GM10847 (cell line): Measurements from ENCODE around the gene CPHXL2.
A peak's percentile ranks its signal among the peaks of the same experiment; 100 is the strongest.

Source experiments
- POLR2A ChIP-seq: IDR thresholded peaks from 2 replicates; pipeline ENCODE4 v1.6.1; 2011; ENCODE audit not compliant: insufficient read length; ENCODE audit errors: extremely low read depth

CPHXL2 gene

DNA sequence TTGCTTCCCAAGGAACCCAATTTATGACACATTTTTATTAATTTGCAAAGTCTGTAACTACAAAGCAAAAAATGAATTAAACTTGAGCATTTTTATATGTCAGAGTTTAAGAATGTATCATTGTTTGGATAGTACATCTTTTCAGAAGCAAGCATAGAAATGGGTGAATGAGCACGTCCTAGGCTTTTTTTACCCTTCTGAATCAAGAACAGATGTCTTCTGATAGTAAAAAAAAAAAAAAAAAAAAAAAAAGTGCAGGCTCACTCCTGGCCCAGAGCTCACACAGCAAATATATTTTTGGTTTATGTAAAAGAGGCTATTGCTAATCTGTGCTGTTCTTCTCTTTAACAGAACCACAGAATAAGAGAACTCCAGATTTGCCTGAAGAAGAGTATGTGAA, 22.9 kb downstream of the CPHXL2 start:
- TF ChIP-seq POLR2A: no peak

- TF ChIP-seq POLR2A: peak; percentile 47
These were observed 28.3 kb downstream of the CPHXL2 start for GRCh38 chr16:75648265-75649076.

GRCh38 chr16:75647492-75648264, 29.1 kb downstream of the CPHXL2 start, which contains the start of the genes KARS1 and TERF2IP:
TSS of gene KARS1 (minus strand) at chr16:75647665. CDS start at chr16:75647639, 26 bp downstream.
TSS of gene TERF2IP (plus strand) at chr16:75647773. CDS start at chr16:75647883, 110 bp downstream.
- peak; percentile 97 for TF ChIP-seq POLR2A

DNA sequence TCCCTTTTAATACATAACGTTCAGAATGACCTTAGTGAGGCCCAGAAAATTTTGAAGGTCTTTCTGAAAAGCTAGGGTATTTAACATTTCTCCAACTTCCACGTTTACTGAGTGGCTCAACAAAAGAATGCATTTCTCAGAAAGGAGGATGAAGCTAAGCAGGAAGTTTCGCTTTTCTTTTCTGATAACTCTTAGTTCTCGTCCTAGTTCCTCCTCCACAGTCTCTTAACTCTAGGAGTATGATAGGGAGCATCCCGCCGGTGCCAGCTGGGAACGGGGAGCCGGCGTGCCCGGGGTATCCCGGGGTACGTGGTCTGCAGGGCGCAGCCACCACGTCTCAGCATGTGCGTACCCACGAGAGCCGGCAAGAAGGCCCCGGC, 29.7 kb downstream of the CPHXL2 start:
- no peak for TF ChIP-seq POLR2A

DNA sequence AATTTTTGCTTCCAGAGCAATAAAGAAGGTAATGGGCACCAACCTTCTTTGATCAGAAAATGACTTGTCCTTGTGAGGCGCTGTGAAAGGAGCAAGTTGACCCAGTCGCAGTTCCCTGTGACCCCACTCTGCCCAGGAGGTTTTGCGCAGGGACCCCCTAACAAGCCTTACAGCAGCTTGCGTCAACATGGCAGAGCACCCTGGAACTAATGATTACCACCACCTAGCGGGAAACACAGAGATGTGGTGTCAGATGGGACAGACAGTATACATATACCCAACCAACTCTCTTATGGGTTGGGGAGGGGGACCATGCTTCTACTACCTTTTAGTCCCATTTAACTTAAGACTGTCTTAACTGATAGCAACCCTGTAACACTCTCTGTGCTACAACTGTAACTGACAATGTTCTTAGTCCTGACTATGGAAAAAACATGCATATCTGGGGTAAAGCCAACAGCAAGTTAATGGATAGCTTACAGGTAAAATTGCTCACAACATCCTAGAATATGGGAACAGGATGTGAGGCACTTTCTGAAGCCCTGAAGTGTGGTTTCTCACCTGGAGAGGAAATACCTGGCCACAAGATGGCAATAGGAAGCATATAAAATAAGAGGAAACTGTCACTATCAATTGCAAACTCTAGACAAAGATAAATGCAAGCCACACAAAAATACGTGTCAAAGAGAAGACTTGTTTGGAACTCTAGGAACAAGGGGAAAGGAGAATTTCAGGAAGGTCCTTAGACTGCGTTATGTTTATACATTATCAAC, 32.4 kb downstream of the CPHXL2 start:
- TF ChIP-seq POLR2A: no peak

- no peak for TF ChIP-seq POLR2A
These were observed 36.2 kb downstream of the CPHXL2 start for GRCh38 chr16:75640598-75640997.

- no peak for TF ChIP-seq POLR2A
These were observed 41.8 kb downstream of the CPHXL2 start for GRCh38 chr16:75635036-75635435.

GRCh38 chr16:75632857-75633256, 44.0 kb downstream of the CPHXL2 start:
- no peak for TF ChIP-seq POLR2A

DNA sequence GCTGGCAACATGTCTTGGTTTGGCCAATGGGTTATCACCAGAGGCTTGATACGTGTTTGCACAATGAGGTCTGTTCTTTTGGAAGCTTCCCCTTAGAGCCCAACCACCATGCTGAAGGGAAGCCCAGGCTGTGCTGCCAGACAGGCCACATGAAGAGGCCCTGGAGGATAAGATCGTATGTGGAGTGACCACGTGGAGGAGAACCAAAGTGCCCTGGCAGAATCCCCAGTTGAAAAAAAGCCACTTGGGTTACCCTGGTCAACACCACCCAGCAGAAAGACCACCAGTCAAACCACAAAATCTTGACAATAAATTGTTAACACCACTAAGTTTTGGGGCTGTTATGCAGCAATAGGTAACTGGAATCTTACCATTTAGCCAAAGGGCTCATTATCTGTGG, 46.8 kb downstream of the CPHXL2 start:
- TF ChIP-seq POLR2A: no peak

DNA sequence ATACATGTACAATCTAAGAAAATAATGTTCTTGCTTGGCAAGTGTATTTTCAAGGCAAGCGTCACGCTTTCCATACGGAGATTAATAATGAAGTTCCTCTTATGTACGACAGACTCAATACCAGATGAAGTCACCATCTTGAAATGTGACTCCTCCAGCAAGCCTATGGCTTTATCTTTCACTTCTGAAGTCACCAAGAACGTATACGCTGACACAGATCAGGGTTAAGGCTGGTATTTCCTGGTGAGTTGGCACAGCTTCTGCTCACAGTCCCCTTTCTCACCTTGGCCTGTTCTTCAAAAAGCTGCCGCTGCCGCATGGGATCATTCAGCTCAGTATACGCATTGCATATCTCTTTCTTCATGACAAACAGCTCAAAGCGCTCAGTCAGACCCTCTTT, 47.7 kb downstream of the CPHXL2 start:
- no peak for TF ChIP-seq POLR2A

GRCh38 chr16:75628351-75628750, 48.5 kb downstream of the CPHXL2 start:
- TF ChIP-seq POLR2A: no peak

DNA sequence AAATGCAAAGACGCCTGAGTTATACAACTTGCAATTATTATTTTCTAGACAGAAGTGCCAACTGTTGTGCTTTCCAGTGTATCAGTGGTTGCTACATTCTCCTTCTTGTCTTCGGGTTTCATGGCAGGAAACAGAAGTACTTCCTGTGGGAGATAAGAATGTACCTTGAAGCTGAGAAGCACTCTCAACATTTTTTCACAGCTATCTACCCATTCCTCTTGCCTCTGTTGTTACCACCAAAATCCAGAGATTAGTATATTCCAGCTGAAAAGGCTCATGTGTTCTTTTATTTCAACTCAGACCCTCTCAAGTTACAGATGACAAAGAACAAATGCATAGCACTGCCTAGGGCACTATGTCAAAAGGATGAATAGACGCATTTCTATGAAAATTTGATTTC, 49.0 kb downstream of the CPHXL2 start:
- no peak for TF ChIP-seq POLR2A

DNA sequence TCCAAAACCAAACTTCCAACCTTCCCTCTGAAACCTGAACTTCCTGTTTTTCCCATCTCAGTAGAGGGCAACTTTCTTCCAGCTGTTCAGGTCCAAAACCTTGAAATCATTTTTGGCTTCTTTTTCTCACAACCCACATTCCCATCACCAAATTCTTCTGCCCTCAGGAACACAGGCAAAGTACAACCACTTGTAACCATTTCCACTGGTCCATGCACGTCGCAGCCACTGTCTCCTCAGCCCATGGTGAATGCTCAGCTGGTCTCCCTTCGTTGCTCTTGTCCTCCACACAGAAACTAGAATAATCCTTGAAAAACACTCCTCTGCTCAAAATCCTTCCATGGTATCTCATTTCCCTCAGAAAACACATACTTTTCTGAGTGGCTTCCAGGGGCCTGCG, 50.0 kb downstream of the CPHXL2 start:
- no peak for TF ChIP-seq POLR2A

GRCh38 chr16:75624921-75625334, 51.9 kb downstream of the CPHXL2 start:
- TF ChIP-seq POLR2A: no peak
